ENCODE data around the gene ARHGEF2. TPM values are rescaled to one million over a fixed set of nuclear protein-coding genes. Genes with fewer than 3 reads are reported as not detected.
A peak's percentile ranks its signal among the peaks of the same experiment; 100 is the strongest.

ARHGEF2 gene
- total RNA-seq, 1 donor from 2014 or later, result 111 TPM

- Mint-ChIP-seq H3K27ac (no peak overlapping the region), H3K4me3 (no peak overlapping the region), H3K9me3 (no peaks in the 10 kb centered on the region), H3K4me1 (peaks cover 23% of the 10 kb centered on the region), H3K27me3 (ENCODE audit: low read depth) (no peaks in the 10 kb centered on the region), H3K36me3 (no peaks in the 10 kb centered on the region)
- DNase-seq (ENCODE audit: low spot score in 2 of 2, unreplicated experiment in 2 of 2), result no peak
- TF ChIP-seq CTCF (IDR thresholded peaks at IDR 0.05; ENCODE audit: unreplicated experiment), result no peak
Measured at GRCh38 chr1:156001662-156002171, 23.4 kb upstream of the ARHGEF2 start.

- H3K27me3 Mint-ChIP-seq (ENCODE audit: low read depth), result no peaks in the 10 kb centered on the region
- no peak for DNase-seq (ENCODE audit: low spot score in 2 of 2, unreplicated experiment in 2 of 2)
- no peak for TF ChIP-seq CTCF (IDR thresholded peaks at IDR 0.05; ENCODE audit: unreplicated experiment)
- H3K4me1 Mint-ChIP-seq, result peaks cover 21% of the 10 kb centered on the region
- no peaks in the 10 kb centered on the region for H3K9me3 Mint-ChIP-seq
- H3K4me3 Mint-ChIP-seq, result no peak overlapping the region
- H3K27ac Mint-ChIP-seq, result no peak overlapping the region
- H3K36me3 Mint-ChIP-seq, result no peaks in the 10 kb centered on the region
Measured at GRCh38 chr1:156001021-156001661, 22.8 kb upstream of the ARHGEF2 start.

GRCh38 chr1:155999964-156000363 lies 21.6 kb upstream of the ARHGEF2 start:
- DNase-seq (ENCODE audit: low spot score in 2 of 2, unreplicated experiment in 2 of 2), result no peak
- H3K4me1 Mint-ChIP-seq, result peaks cover 20% of the 10 kb centered on the region
- no peaks in the 10 kb centered on the region for H3K27me3 Mint-ChIP-seq (ENCODE audit: low read depth)
- TF ChIP-seq CTCF (IDR thresholded peaks at IDR 0.05; ENCODE audit: unreplicated experiment), result no peak
- no peak overlapping the region for H3K4me3 Mint-ChIP-seq
- H3K9me3 Mint-ChIP-seq, result no peaks in the 10 kb centered on the region
- H3K27ac Mint-ChIP-seq, result no peak overlapping the region
- H3K36me3 Mint-ChIP-seq, result no peaks in the 10 kb centered on the region

GRCh38 chr1:155996166-155996565 lies 17.8 kb upstream of the ARHGEF2 start:
- no peaks in the 10 kb centered on the region for H3K36me3 Mint-ChIP-seq
- H3K4me3 Mint-ChIP-seq, result no peak overlapping the region
- H3K27ac Mint-ChIP-seq, result peak overlapping the region; percentile 19
- H3K9me3 Mint-ChIP-seq, result no peaks in the 10 kb centered on the region
- H3K27me3 Mint-ChIP-seq (ENCODE audit: low read depth), result no peaks in the 10 kb centered on the region
- DNase-seq (ENCODE audit: low spot score in 2 of 2, unreplicated experiment in 2 of 2), result no peak
- H3K4me1 Mint-ChIP-seq, result peaks cover 9% of the 10 kb centered on the region
- no peak for TF ChIP-seq CTCF (IDR thresholded peaks at IDR 0.05; ENCODE audit: unreplicated experiment)

- Mint-ChIP-seq H3K36me3 (no peaks in the 10 kb centered on the region), H3K9me3 (no peaks in the 10 kb centered on the region), H3K27ac (no peak overlapping the region), H3K27me3 (ENCODE audit: low read depth) (no peaks in the 10 kb centered on the region), H3K4me1 (peaks cover 5% of the 10 kb centered on the region), H3K4me3 (no peak overlapping the region)
- TF ChIP-seq CTCF (IDR thresholded peaks at IDR 0.05; ENCODE audit: unreplicated experiment), result no peak
- no peak for DNase-seq (ENCODE audit: low spot score in 2 of 2, unreplicated experiment in 2 of 2)
Measured at GRCh38 chr1:155993595-155993994, 15.2 kb upstream of the ARHGEF2 start.
